BLaER1 treated with 17β-estradiol and CSF1 and Interleukin-3, amounts not matched to agents 10 nM and 100 nM (cell line): Measurements from ENCODE around the gene RPH3AL.
"Not testable (repeated sequence)": the region's sequence is repeated elsewhere in the genome, so short reads cannot be mapped to it uniquely, and the experiment has no call there.

Experiments
- H3K27ac ChIP-seq, 11 experiments: shearing (Covaris generic); formaldehyde crosslinking; 2 replicates each; pipeline ENCODE4 v1.8.1; 2022
- H3K27me3 ChIP-seq, 11 experiments: shearing (Covaris generic); formaldehyde crosslinking; 2 replicates each; pipeline ENCODE4 v1.8.1; 2022
- H3K36me3 ChIP-seq, 11 experiments: shearing (Covaris generic); formaldehyde crosslinking; 2 replicates each; pipeline ENCODE4 v1.8.1; 2022
- H3K4me1 ChIP-seq, 10 experiments: shearing (Covaris generic); formaldehyde crosslinking; 2 replicates each; pipeline ENCODE4 v1.8.1; 2022
- H3K4me2 ChIP-seq, 11 experiments: shearing (Covaris generic); formaldehyde crosslinking; 2 replicates each; pipeline ENCODE4 v1.8.1; 2022
- H3K4me3 ChIP-seq, 10 experiments: shearing (Covaris generic); formaldehyde crosslinking; 2 replicates each; pipeline ENCODE4 v1.8.1; 2022
- H3K9ac ChIP-seq, 11 experiments: shearing (Covaris generic); formaldehyde crosslinking; 2 replicates each; pipeline ENCODE4 v1.8.1; 2022
- H3K9me3 ChIP-seq, 11 experiments: shearing (Covaris generic); formaldehyde crosslinking; replicated peaks in 1 of 11; 2 replicates each; pipeline ENCODE4 v1.8.1; 2022
- H4K20me1 ChIP-seq, 11 experiments: shearing (Covaris generic); formaldehyde crosslinking; 2 replicates each; pipeline ENCODE4 v1.8.1; 2022
- Cebpa-rat ChIP-seq, 11 experiments: shearing (Covaris generic); IDR thresholded peaks; 2 replicates each; pipeline ENCODE4 v1.8.1; 2022

The RPH3AL gene

GRCh38 chr17:279776-280175, 72.8 kb downstream of the RPH3AL start:
- peaks cover 15 to 62% (median 60%) of the 10 kb centered on the region in 10 experiments for H3K4me1 ChIP-seq
- peaks cover 0 to 22% (median 5%) of the 10 kb centered on the region in 11 experiments; a peak in 10 of 22 replicates for H3K9me3 ChIP-seq
- peaks cover 0 to 17% (median 0%) of the 10 kb centered on the region in 11 experiments; a peak in 8 of 22 replicates for H3K27me3 ChIP-seq
- H3K36me3 ChIP-seq = peaks cover 0 to 14% (median 0%) of the 10 kb centered on the region in 11 experiments; a peak in 4 of 22 replicates
- H3K4me3 ChIP-seq = no peak overlapping the region
- H3K9ac ChIP-seq = peak overlapping the region in 4 of 11 experiments; percentile 9 to 14 (median 11); a peak in 3 of 22 replicates
- no peak for TF ChIP-seq Cebpa-rat (IDR thresholded peaks at IDR 0.05)
- H4K20me1 ChIP-seq = peaks cover 0 to 20% (median 3%) of the 10 kb centered on the region in 11 experiments; a peak in 9 of 22 replicates
- H3K4me2 ChIP-seq = peak overlapping the region; percentile 40 to 76 (median 66); a peak in 20 of 22 replicates
- peak overlapping the region in 6 of 11 experiments; percentile 5 to 49 (median 24); a peak in 7 of 22 replicates for H3K27ac ChIP-seq

DNA sequence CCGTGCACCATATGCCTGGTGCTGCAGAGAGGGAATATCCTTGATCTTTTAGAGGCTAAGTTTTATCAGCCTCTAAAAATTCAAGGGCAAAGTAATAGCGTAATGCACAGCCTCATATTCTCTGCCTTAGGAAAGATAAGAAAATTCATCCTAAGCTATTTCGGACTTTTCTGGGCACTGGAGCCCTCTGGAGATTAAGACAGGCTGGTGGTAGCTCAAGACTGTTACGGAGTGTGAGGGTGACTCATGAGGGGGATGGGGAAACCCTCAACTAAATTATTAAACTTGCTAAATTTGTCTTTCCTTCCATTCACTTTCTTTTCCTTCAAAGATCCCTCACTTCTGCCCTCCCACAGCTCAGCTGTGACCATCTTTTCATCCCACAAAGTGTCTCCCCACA, 73.3 kb downstream of the RPH3AL start:
- no peak for TF ChIP-seq Cebpa-rat (IDR thresholded peaks at IDR 0.05)
- Histone ChIP-seq H3K9ac (peak overlapping the region in 1 of 11 experiments; percentile 14; a peak in 1 of 22 replicates), H3K9me3 (peaks cover 0 to 22% (median 5%) of the 10 kb centered on the region in 11 experiments; a peak in 10 of 22 replicates), H3K27ac (peak overlapping the region in 3 of 11 experiments; percentile 29 to 49 (median 34); a peak in 3 of 22 replicates), H3K4me3 (no peak overlapping the region), H3K36me3 (peaks cover 0 to 17% (median 0%) of the 10 kb centered on the region in 11 experiments; a peak in 4 of 22 replicates), H3K27me3 (peaks cover 0 to 13% (median 0%) of the 10 kb centered on the region in 11 experiments; a peak in 8 of 22 replicates), H3K4me2 (peak overlapping the region; percentile 40 to 76 (median 66); a peak in 21 of 22 replicates), H4K20me1 (peaks cover 0 to 16% (median 0%) of the 10 kb centered on the region in 11 experiments; a peak in 9 of 22 replicates), H3K4me1 (peaks cover 15 to 57% (median 55%) of the 10 kb centered on the region in 10 experiments)

- peaks cover 0 to 9% (median 0%) of the 10 kb centered on the region in 11 experiments; a peak in 8 of 22 replicates for H4K20me1 ChIP-seq
- no peak overlapping the region for H3K9ac ChIP-seq
- peaks cover 0 to 22% (median 5%) of the 10 kb centered on the region in 11 experiments; a peak in 10 of 22 replicates for H3K9me3 ChIP-seq
- peaks cover 0 to 6% (median 0%) of the 10 kb centered on the region in 11 experiments; a peak in 3 of 22 replicates for H3K27me3 ChIP-seq
- H3K4me1 ChIP-seq = peaks cover 15 to 51% (median 49%) of the 10 kb centered on the region in 10 experiments
- no peak overlapping the region for H3K4me3 ChIP-seq
- no peak overlapping the region for H3K27ac ChIP-seq
- H3K36me3 ChIP-seq = peaks cover 0 to 21% (median 0%) of the 10 kb centered on the region in 11 experiments; a peak in 4 of 22 replicates
- no peak for TF ChIP-seq Cebpa-rat (IDR thresholded peaks at IDR 0.05)
- H3K4me2 ChIP-seq = peak overlapping the region in 9 of 11 experiments; percentile 57 to 76 (median 71); a peak in 15 of 22 replicates
These were observed 73.9 kb downstream of the RPH3AL start for GRCh38 chr17:278676-279059.

GRCh38 chr17:278055-278675, 74.4 kb downstream of the RPH3AL start:
- H3K4me2 ChIP-seq = peak overlapping the region in 3 of 11 experiments; percentile 57 to 73 (median 59); a peak in 2 of 22 replicates
- 0 out of 22 replicates have a peak, but pooled peaks cover 0 to under 1% (median 0%) of the 10 kb centered on the region in 11 experiments for H3K27me3 ChIP-seq
- H4K20me1 ChIP-seq = peaks cover 0 to 4% (median 0%) of the 10 kb centered on the region in 11 experiments; a peak in 5 of 22 replicates
- peaks cover 0 to 21% (median 0%) of the 10 kb centered on the region in 11 experiments; a peak in 4 of 22 replicates for H3K36me3 ChIP-seq
- no peak overlapping the region for H3K27ac ChIP-seq
- H3K4me1 ChIP-seq = peaks cover 15 to 46% (median 44%) of the 10 kb centered on the region in 10 experiments
- peaks cover 0 to 22% (median 5%) of the 10 kb centered on the region in 11 experiments; a peak in 10 of 22 replicates for H3K9me3 ChIP-seq
- no peak for TF ChIP-seq Cebpa-rat (IDR thresholded peaks at IDR 0.05)
- H3K4me3 ChIP-seq = no peak overlapping the region
- no peak overlapping the region for H3K9ac ChIP-seq

GRCh38 chr17:274902-275301, 77.7 kb downstream of the RPH3AL start:
- Histone ChIP-seq H4K20me1 (no peaks in the 10 kb centered on the region), H3K4me1 (peaks cover 13 to 19% (median 17%) of the 10 kb centered on the region in 10 experiments), H3K27ac (no peak overlapping the region), H3K27me3 (no peaks in the 10 kb centered on the region), H3K36me3 (peaks cover 0 to 14% (median 0%) of the 10 kb centered on the region in 11 experiments; a peak in 5 of 22 replicates), H3K4me2 (no peak overlapping the region), H3K9me3 (peaks cover 0 to 16% (median 0%) of the 10 kb centered on the region in 11 experiments; a peak in 5 of 22 replicates), H3K4me3 (no peak overlapping the region), H3K9ac (no peak overlapping the region)
- TF ChIP-seq Cebpa-rat (IDR thresholded peaks at IDR 0.05) = no peak

GRCh38 chr17:273981-274832, 78.4 kb downstream of the RPH3AL start:
- Histone ChIP-seq H4K20me1 (no peaks in the 10 kb centered on the region), H3K4me1 (peaks cover 6 to 17% (median 10%) of the 10 kb centered on the region in 10 experiments), H3K27me3 (no peaks in the 10 kb centered on the region), H3K9ac (no peak overlapping the region), H3K9me3 (peaks cover 0 to 16% (median 0%) of the 10 kb centered on the region in 11 experiments; a peak in 4 of 22 replicates), H3K4me2 (no peak overlapping the region), H3K4me3 (no peak overlapping the region), H3K36me3 (peaks cover 0 to 14% (median 0%) of the 10 kb centered on the region in 11 experiments; a peak in 5 of 22 replicates), H3K27ac (no peak overlapping the region)
- no peak for TF ChIP-seq Cebpa-rat (IDR thresholded peaks at IDR 0.05)

- not testable (repeated sequence) for H3K9ac ChIP-seq, H4K20me1 ChIP-seq, H3K4me3 ChIP-seq, H3K9me3 ChIP-seq, H3K27ac ChIP-seq, H3K36me3 ChIP-seq, H3K27me3 ChIP-seq, H3K4me2 ChIP-seq
- H3K4me1 ChIP-seq = peaks cover 0 to 10% (median 4%) of the 10 kb centered on the region in 10 experiments; a peak in 3 of 20 replicates
These were observed 79.8 kb downstream of the RPH3AL start for GRCh38 chr17:272856-273255.

GRCh38 chr17:271928-272623, 80.5 kb downstream of the RPH3AL start:
- not testable (repeated sequence) for H3K9me3 ChIP-seq, H3K36me3 ChIP-seq, H4K20me1 ChIP-seq, H3K27me3 ChIP-seq, H3K4me3 ChIP-seq, H3K27ac ChIP-seq, H3K9ac ChIP-seq, H3K4me2 ChIP-seq
- peaks cover 0 to 11% (median 4%) of the 10 kb centered on the region in 10 experiments; a peak in 3 of 20 replicates for H3K4me1 ChIP-seq
